Measurements from ENCODE around the gene CTSD. TPM values are rescaled to one million over a fixed set of nuclear protein-coding genes. Genes with fewer than 3 reads are reported as not detected.

The CTSD gene
- total RNA-seq, 2 donors from 2014 or later = 782 to 1,042 TPM

GRCh38 chr11:1744137-1744886 lies 19.4 kb downstream of the CTSD start:
- no peaks in the 10 kb centered on the region for H3K9me3 ChIP-seq
- H3K4me1 ChIP-seq = peaks cover 0 to 31% of the 10 kb centered on the region in 2 donors
- no peak for DNase-seq (ENCODE audit: low spot score)
- H3K27ac ChIP-seq = no peak overlapping the region
- no peaks in the 10 kb centered on the region for H3K27me3 ChIP-seq
- TF ChIP-seq CTCF (IDR thresholded peaks at IDR 0.05) = no peak
- no peak overlapping the region for H3K4me3 ChIP-seq
- H3K36me3 ChIP-seq = no peaks in the 10 kb centered on the region

GRCh38 chr11:1743585-1744136 lies 20.1 kb downstream of the CTSD start:
- Histone ChIP-seq H3K4me3 (no peak overlapping the region), H3K4me1 (peaks cover 0 to 24% of the 10 kb centered on the region in 2 donors), H3K27me3 (no peaks in the 10 kb centered on the region), H3K27ac (no peak overlapping the region), H3K9me3 (no peaks in the 10 kb centered on the region), H3K36me3 (no peaks in the 10 kb centered on the region)
- DNase-seq (ENCODE audit: low spot score) = no peak
- no peak for TF ChIP-seq CTCF (IDR thresholded peaks at IDR 0.05)

DNA sequence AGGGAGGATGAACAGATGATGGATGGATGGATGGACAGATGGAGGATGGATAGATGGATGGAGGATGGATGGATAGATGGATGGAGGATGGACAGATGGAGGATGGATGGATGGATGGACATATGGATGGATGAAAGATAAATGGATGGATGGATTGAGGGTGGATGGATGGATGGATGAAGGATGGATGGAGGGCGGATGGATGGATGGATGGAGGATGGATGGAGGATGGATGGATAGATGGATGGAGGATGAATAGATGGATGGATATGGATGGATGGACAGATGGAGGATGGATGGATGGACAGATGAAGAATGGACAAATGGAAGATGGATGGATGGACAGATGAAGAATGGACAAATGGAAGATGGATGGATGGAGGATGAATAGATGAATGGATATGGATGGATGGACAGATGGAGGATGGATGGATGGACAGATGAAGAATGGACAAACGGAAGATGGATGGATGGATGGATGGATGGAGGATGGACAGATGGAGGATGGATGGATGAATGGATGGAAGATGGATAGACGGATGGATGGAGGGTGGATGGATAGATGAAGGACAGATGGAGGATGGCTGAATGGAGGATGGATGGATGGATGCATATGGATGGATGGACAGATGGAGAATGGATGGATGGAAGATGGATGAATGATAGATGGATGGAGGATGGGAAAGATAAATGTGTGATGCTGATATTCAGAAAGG lies 20.7 kb downstream of the CTSD start:
- no peak for DNase-seq (ENCODE audit: low spot score)
- Histone ChIP-seq H3K27me3 (no peaks in the 10 kb centered on the region), H3K9me3 (no peaks in the 10 kb centered on the region), H3K4me3 (no peak overlapping the region), H3K36me3 (no peaks in the 10 kb centered on the region), H3K4me1 (peaks cover 0 to 18% of the 10 kb centered on the region in 2 donors), H3K27ac (no peak overlapping the region)
- no peak for TF ChIP-seq CTCF (IDR thresholded peaks at IDR 0.05)

DNA sequence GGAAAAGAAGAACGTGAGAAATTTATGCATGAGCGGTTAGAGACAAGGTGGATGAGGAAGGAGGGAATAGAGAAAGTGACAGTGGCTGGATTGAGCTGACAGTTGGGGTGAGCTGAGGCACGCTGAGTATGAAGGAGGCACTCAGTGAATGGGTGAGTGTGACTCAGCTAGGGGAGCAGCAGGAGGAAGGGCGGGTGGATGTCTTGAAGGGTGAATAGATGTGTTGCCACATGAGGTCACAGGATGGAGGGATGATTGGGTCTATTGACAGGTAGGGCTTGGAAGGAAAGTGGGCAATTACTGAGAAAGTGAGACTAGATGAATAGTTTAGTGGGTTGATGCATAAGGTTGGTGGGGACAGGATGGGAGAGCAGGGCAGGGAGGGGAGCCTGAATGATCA lies 21.4 kb downstream of the CTSD start:
- Histone ChIP-seq H3K4me3 (no peak overlapping the region), H3K9me3 (peaks cover 0 to 2% of the 10 kb centered on the region in 2 donors), H3K4me1 (peaks cover 0 to 11% of the 10 kb centered on the region in 2 donors), H3K27me3 (no peaks in the 10 kb centered on the region), H3K27ac (no peak overlapping the region), H3K36me3 (no peaks in the 10 kb centered on the region)
- no peak for DNase-seq (ENCODE audit: low spot score)
- no peak for TF ChIP-seq CTCF (IDR thresholded peaks at IDR 0.05)

GRCh38 chr11:1741741-1742140 lies 22.0 kb downstream of the CTSD start:
- no peaks in the 10 kb centered on the region for H3K27me3 ChIP-seq
- TF ChIP-seq CTCF (IDR thresholded peaks at IDR 0.05) = no peak
- H3K4me1 ChIP-seq = peaks cover 0 to 10% of the 10 kb centered on the region in 2 donors

More at GRCh38 chr11:1741741-1742140, 22.0 kb downstream of the CTSD start:
- H3K27ac ChIP-seq = no peak overlapping the region
- H3K9me3 ChIP-seq = peaks cover 2 to 8% of the 10 kb centered on the region in 2 donors
- no peaks in the 10 kb centered on the region for H3K36me3 ChIP-seq
- no peak overlapping the region for H3K4me3 ChIP-seq
- no peak for DNase-seq (ENCODE audit: low spot score)

Data from right atrium auricular region (tissue), 2 donors.